Fibroblast of skin of right biceps (primary cell): Measurements from ENCODE around the gene LGALS8.
A peak's percentile ranks its signal among the peaks of the same experiment; 100 is the strongest.
"Not testable (repeated sequence)": the region's sequence is repeated elsewhere in the genome, so short reads cannot be mapped to it uniquely, and the experiment has no call there.

Experiments used
- DNase-seq: peaks from one replicate; pipeline ENCODE4 v3.0.0-alpha.2; 2013

The LGALS8 gene

GRCh38 chr1:236543065-236543669, 19.4 kb downstream of the LGALS8 start:
- no peak for DNase-seq

- no peak for DNase-seq
These were observed 21.9 kb downstream of the LGALS8 start for GRCh38 chr1:236545621-236546169.

- DNase-seq = no peak
These were observed 24.7 kb downstream of the LGALS8 start for GRCh38 chr1:236548452-236548851.

- DNase-seq = no peak
These were observed 27.4 kb downstream of the LGALS8 start for GRCh38 chr1:236550961-236551851.

GRCh38 chr1:236552096-236552495, 28.3 kb downstream of the LGALS8 start:
- no peak for DNase-seq

GRCh38 chr1:236552901-236553300, 29.1 kb downstream of the LGALS8 start:
- DNase-seq = no peak

- DNase-seq = no peak
These were observed 29.6 kb downstream of the LGALS8 start for GRCh38 chr1:236553370-236553769.

- no peak for DNase-seq
These were observed 32.8 kb downstream of the LGALS8 start for GRCh38 chr1:236556606-236557005.

- DNase-seq = no peak
These were observed 34.3 kb downstream of the LGALS8 start for GRCh38 chr1:236558081-236558480.

GRCh38 chr1:236558846-236559245, 35.1 kb downstream of the LGALS8 start:
- DNase-seq = no peak

- no peak for DNase-seq
These were observed 36.5 kb downstream of the LGALS8 start for GRCh38 chr1:236560213-236560771.

GRCh38 chr1:236561976-236562375, 38.2 kb downstream of the LGALS8 start:
- no peak for DNase-seq

- DNase-seq = peak; percentile 25
These were observed 41.7 kb downstream of the LGALS8 start for GRCh38 chr1:236565530-236565929.

GRCh38 chr1:236568285-236568894, 44.6 kb downstream of the LGALS8 start:
- peak; percentile 38 for DNase-seq

GRCh38 chr1:236575523-236575922, 51.7 kb downstream of the LGALS8 start:
- DNase-seq = peak; percentile 8

- DNase-seq = peak; percentile 39
These were observed 52.2 kb downstream of the LGALS8 start for GRCh38 chr1:236576004-236576403.

GRCh38 chr1:236577041-236577440, 53.3 kb downstream of the LGALS8 start:
- not testable (repeated sequence) for DNase-seq

GRCh38 chr1:236578661-236579060, 54.9 kb downstream of the LGALS8 start:
- DNase-seq = no peak

GRCh38 chr1:236580404-236580803, 56.6 kb downstream of the LGALS8 start:
- DNase-seq = not testable (repeated sequence)

GRCh38 chr1:236581528-236581927, 57.7 kb downstream of the LGALS8 start:
- DNase-seq = no peak

GRCh38 chr1:236589531-236589930, 65.7 kb downstream of the LGALS8 start:
- DNase-seq = no peak

- DNase-seq = no peak
These were observed 66.9 kb downstream of the LGALS8 start for GRCh38 chr1:236590553-236591150.

- DNase-seq = no peak
These were observed 78.4 kb downstream of the LGALS8 start for GRCh38 chr1:236602171-236602570.
